Motor neuron (in vitro differentiated cells): ENCODE measurements around the gene SHROOM3. TPM values are rescaled to one million over a fixed set of nuclear protein-coding genes. Genes with fewer than 3 reads are reported as not detected.
A peak's percentile ranks its signal among the peaks of the same experiment; 100 is the strongest.
"Not testable (repeated sequence)": the region's sequence is repeated elsewhere in the genome, so short reads cannot be mapped to it uniquely, and the experiment has no call there.

Source experiments
- ATAC-seq, 8 experiments: fragments of 200-7000 bp; cut with Tn5 transposase; replicated peaks in 6 of 8; 2 replicates each; pipeline ENCODE4 v1.8.0; 2021; ENCODE audit warnings: mild to moderate bottlenecking in 8 of 8, moderate library complexity in 8 of 8
- H3K27ac ChIP-seq, 2 donors: fragments of 250-450 bp; sonication (Bioruptor Pico); 2 replicates each; pipeline ENCODE4 v1.9.0; 2021; ENCODE audit warnings: antibody characterized with exemption in 2 of 2, mild to moderate bottlenecking in 2 of 2, moderate library complexity in 1 of 2
- H3K4me1 ChIP-seq, 2 donors: fragments of 250-450 bp; sonication (Bioruptor Pico); replicated peaks in 1 of 2; 2 replicates each; pipeline ENCODE4 v1.6.1; 2021; ENCODE audit warnings: antibody characterized with exemption in 2 of 2, mild to moderate bottlenecking in 2 of 2, moderate library complexity in 1 of 2
- H3K4me3 ChIP-seq, 5 donors: fragments of 250-450 bp; sonication (Bioruptor Pico); 2 replicates each; pipeline ENCODE4 v1.9.0; 2021; ENCODE audit warnings: antibody characterized with exemption in 5 of 5, mild to moderate bottlenecking in 5 of 5, moderate library complexity in 4 of 5
- WGBS, 10 experiments: fragments of 450-650 bp; shearing (Covaris generic); methylation state at CpG; one replicate each; pipeline ENCODE4 v1.0.0; 2022; 5-methylcytosine and 5-hydroxymethylcytosine counted together
- in situ Hi-C, 9 experiments: fragments of 400-800 bp; cut with MboI; loops; one replicate each; pipeline ENCODE4 v1.15.0; 2021; ENCODE audit warnings: low sequenced_read_pairs in 9 of 9, low pct_unique_long_range_greater_than_20kb in 2 of 9; ENCODE audit not compliant: unreplicated experiment in 9 of 9
- total RNA-seq, 8 experiments: library from RNA; unstranded; fragments of 300-600 nt; gene quantifications; 2 replicates each; pipeline versions ENCODE4 v1.2.3 to v1.2.4, GENCODE V29; 2022

The SHROOM3 gene
- total RNA-seq, 8 experiments from 2014 or later = 0.49 to 51.0 (median 7.9) TPM

GRCh38 chr4:76601791-76602190 lies 166.8 kb downstream of the SHROOM3 start:
- no peak overlapping the region for H3K4me3 ChIP-seq
- no peak for ATAC-seq
- peaks cover 0 to 4% of the 10 kb centered on the region in 2 donors for H3K4me1 ChIP-seq
- 0 to 81% (median 60%) methylated on average over 1 to 4 of the region's 4 CpGs; no CpG with 5 or more reads in 1 of the 10 experiments for WGBS, 10 experiments
- no peak overlapping the region for H3K27ac ChIP-seq
- in situ Hi-C loops = no loop called here

DNA sequence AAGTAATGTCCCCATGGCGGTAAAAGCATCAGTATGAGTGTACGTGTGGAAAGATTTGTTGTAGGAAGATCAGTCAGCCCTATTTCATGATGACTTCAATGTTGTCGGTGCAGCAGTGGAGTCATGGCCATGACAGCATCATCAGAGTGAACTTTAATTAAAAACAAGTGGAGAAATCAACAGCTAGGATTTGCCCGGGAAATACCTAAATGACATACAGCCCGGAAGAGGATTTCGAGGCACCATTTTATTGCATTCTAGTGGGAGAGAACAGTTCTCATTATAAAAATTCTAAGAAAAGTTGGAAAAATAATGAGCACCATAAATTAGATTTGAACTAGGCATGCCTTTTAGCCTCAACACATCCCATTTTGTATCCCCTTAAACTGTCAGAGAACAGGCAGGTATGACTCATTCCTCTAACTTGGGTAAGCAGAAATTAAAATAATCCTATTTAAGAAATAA lies 170.1 kb downstream of the SHROOM3 start:
- 7 to 100% (median 48%) methylated on average over 1 to 6 of the region's 6 CpGs for WGBS, 10 experiments
- peak in 5 of 8 experiments; percentile 85 to 91 (median 88) for ATAC-seq
- Histone ChIP-seq H3K4me1 (peaks cover 11 to 19% of the 10 kb centered on the region in 2 donors), H3K27ac (no peak overlapping the region), H3K4me3 (no peak overlapping the region)
- in situ Hi-C loops = no loop called here

GRCh38 chr4:76606645-76607265 lies 171.7 kb downstream of the SHROOM3 start:
- in situ Hi-C loops = no loop called here
- ATAC-seq = peak in 1 of 8 experiments; percentile 92
- H3K4me3 ChIP-seq = no peak overlapping the region
- peaks cover 18 to 19% of the 10 kb centered on the region in 2 donors for H3K4me1 ChIP-seq
- WGBS, 10 experiments = 0 to 71% (median 25%) methylated on average over 1 of the region's 1 CpG; no CpG with 5 or more reads in 6 of the 10 experiments
- no peak overlapping the region for H3K27ac ChIP-seq

DNA sequence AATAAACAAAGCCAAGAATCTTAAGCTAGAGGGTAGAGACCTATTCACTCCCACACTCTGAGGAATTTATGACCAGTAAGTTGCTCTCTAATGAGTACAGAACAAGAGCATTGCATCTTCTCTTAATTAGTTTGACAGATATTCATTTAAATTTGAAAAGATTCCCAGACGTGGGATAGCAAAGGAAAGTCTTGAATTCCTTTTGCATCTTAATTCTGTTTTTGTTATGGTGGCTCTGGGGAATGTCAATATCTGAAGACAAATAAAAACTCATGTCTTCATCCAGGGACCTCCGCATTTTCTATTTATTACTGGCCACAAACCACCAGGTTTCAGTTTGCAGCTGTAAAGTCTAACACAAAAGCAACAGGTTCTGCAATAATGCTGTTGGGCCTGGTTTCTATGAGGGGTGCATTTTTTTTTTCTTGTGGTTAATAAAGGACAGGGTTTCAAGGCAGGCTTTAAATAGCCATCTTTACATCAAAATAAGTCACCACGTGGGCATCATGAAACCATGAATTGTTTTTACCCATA lies 172.3 kb downstream of the SHROOM3 start:
- ATAC-seq = peak in 6 of 8 experiments; percentile 45 to 59 (median 55)
- H3K4me1 ChIP-seq = peaks cover 18 to 19% of the 10 kb centered on the region in 2 donors
- H3K4me3 ChIP-seq = no peak overlapping the region
- 8 to 46% (median 13%) methylated on average over 2 to 3 of the region's 3 CpGs; no CpG with 5 or more reads in 2 of the 10 experiments for WGBS, 10 experiments
- H3K27ac ChIP-seq = peak overlapping the region in 1 of 2 donors; percentile 42
- in situ Hi-C loops = no loop called here

GRCh38 chr4:76607846-76608245 lies 172.8 kb downstream of the SHROOM3 start:
- no peak overlapping the region for H3K4me3 ChIP-seq
- in situ Hi-C loops = no loop called here
- 86 to 100% methylated on average over 1 of the region's 1 CpG; no CpG with 5 or more reads in 8 of the 10 experiments for WGBS, 10 experiments
- H3K27ac ChIP-seq = peak overlapping the region in 1 of 2 donors; percentile 42
- peak in 3 of 8 experiments; percentile 17 to 24 (median 24) for ATAC-seq
- H3K4me1 ChIP-seq = peaks cover 18 to 19% of the 10 kb centered on the region in 2 donors

GRCh38 chr4:76608549-76608948 lies 173.5 kb downstream of the SHROOM3 start:
- in situ Hi-C loops, ATAC-seq, H3K27ac ChIP-seq, H3K4me3 ChIP-seq: not testable (repeated sequence)
- H3K4me1 ChIP-seq = peaks cover 18 to 19% of the 10 kb centered on the region in 2 donors

- no peak for ATAC-seq
- in situ Hi-C loops = no loop called here
- no peak overlapping the region for H3K4me3 ChIP-seq
- 22 to 77% (median 61%) methylated on average over 3 to 8 of the region's 8 CpGs; no CpG with 5 or more reads in 1 of the 10 experiments for WGBS, 10 experiments
- H3K4me1 ChIP-seq = peaks cover 16 to 18% of the 10 kb centered on the region in 2 donors
- no peak overlapping the region for H3K27ac ChIP-seq
These were observed 175.9 kb downstream of the SHROOM3 start for GRCh38 chr4:76610751-76611547.

GRCh38 chr4:76611616-76612207 lies 176.7 kb downstream of the SHROOM3 start:
- peak in 1 of 8 experiments; percentile 56 for ATAC-seq
- Histone ChIP-seq H3K4me1 (peaks cover 16 to 18% of the 10 kb centered on the region in 2 donors), H3K4me3 (no peak overlapping the region), H3K27ac (no peak overlapping the region)
- 11 to 100% (median 87%) methylated on average over 1 to 6 of the region's 6 CpGs; no CpG with 5 or more reads in 1 of the 10 experiments for WGBS, 10 experiments
- in situ Hi-C loops = no loop called here

DNA sequence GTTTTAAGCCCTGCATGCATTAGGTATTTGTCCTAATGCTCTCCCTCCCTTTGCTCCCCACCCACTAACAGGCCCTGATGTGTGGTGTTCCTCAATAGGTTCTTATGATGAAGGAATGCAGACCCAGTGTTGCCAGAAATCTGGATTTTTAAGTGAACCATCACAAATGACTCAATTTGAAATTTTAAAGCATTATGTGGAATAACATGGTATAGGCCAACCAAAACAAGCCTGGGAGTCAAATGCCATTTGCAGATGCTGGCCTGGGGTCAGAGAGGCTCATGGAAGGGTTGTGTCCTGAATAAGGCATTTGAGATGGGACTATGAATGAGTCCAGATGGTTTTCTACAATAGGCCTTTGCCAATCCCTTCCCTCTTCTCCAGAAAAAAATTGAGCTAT lies 179.6 kb downstream of the SHROOM3 start:
- in situ Hi-C loops = no loop called here
- ATAC-seq = peak in 2 of 8 experiments; percentile 37 to 75
- Histone ChIP-seq H3K4me1 (peaks cover 0 to 7% of the 10 kb centered on the region in 2 donors), H3K27ac (no peak overlapping the region), H3K4me3 (no peak overlapping the region)

GRCh38 chr4:76615999-76616398 lies 181.0 kb downstream of the SHROOM3 start:
- in situ Hi-C loops = no loop called here
- H3K4me3 ChIP-seq = no peak overlapping the region
- no peak for ATAC-seq
- H3K4me1 ChIP-seq = peaks cover 0 to 4% of the 10 kb centered on the region in 2 donors
- H3K27ac ChIP-seq = no peak overlapping the region
- 28 to 92% (median 76%) methylated on average over 2 to 3 of the region's 3 CpGs; no CpG with 5 or more reads in 2 of the 10 experiments for WGBS, 10 experiments

GRCh38 chr4:76616526-76616925 lies 181.5 kb downstream of the SHROOM3 start:
- 75 to 100% (median 100%) methylated on average over 1 to 2 of the region's 2 CpGs for WGBS, 10 experiments
- Histone ChIP-seq H3K27ac (no peak overlapping the region), H3K4me1 (peaks cover 0 to 2% of the 10 kb centered on the region in 2 donors), H3K4me3 (no peak overlapping the region)
- in situ Hi-C loops = no loop called here
- no peak for ATAC-seq

- Histone ChIP-seq H3K27ac (no peak overlapping the region), H3K4me1 (peaks cover 11 to 22% of the 10 kb centered on the region in 2 donors), H3K4me3 (no peak overlapping the region)
- in situ Hi-C loops = no loop called here
- no peak for ATAC-seq
- 0 to 70% (median 51%) methylated on average over 1 to 4 of the region's 4 CpGs; no CpG with 5 or more reads in 2 of the 10 experiments for WGBS, 10 experiments
These were observed 185.9 kb downstream of the SHROOM3 start for GRCh38 chr4:76620723-76621468.
